A673 (cell line): ENCODE data around the gene LPP. TPM values are rescaled to one million over a fixed set of nuclear protein-coding genes. Genes with fewer than 3 reads are reported as not detected.

Experiments
- BruUV-seq: library from RNA; stranded (reverse); fragments of 400-500 nt; replicated peaks from 2 replicates; lab custom pipeline; 2021; lab: Mats Ljungman, UMichigan
- CTCF ChIA-PET: fragments of 300-600 bp; sonication (Branson Sonifier 250); formaldehyde crosslinking; loops from one replicate; lab custom pipeline; 2022; ENCODE audit warnings: antibody characterized with exemption; lab: Charles Lee
- POLR2A ChIA-PET: fragments of 300-600 bp; sonication (Branson Sonifier 250); formaldehyde crosslinking; loops from one replicate; lab custom pipeline; 2022; ENCODE audit warnings: antibody characterized with exemption; ENCODE audit not compliant: low non-redundant PET; lab: Charles Lee
- DNase-seq: peaks from one replicate; pipeline ENCODE4 v3.0.0-alpha.2; 2015; ENCODE audit warnings: low spot score
- H3K27ac ChIP-seq: fragments of 200-600 bp; sonication (generic); 2 replicates; pipeline ENCODE4 v1.5.1; 2016; ENCODE audit warnings: mixed run types, low read depth, mild to moderate bottlenecking, mixed read lengths, antibody characterized with exemption, low read length; ENCODE audit not compliant: poor library complexity, severe bottlenecking
- H3K27me3 ChIP-seq: fragments of 200-600 bp; sonication (generic); replicated peaks from 2 replicates; pipeline ENCODE4 v1.6.1; 2017; ENCODE audit warnings: mixed run types, low read depth, mild to moderate bottlenecking, mixed read lengths, antibody characterized with exemption, low read length; ENCODE audit not compliant: insufficient read depth, poor library complexity
- H3K36me3 ChIP-seq: fragments of 200-600 bp; sonication (generic); 2 replicates; pipeline ENCODE4 v1.6.1; 2016; ENCODE audit warnings: mixed run types, mild to moderate bottlenecking, mixed read lengths, antibody characterized with exemption, low read length; ENCODE audit not compliant: insufficient read depth, poor library complexity, severe bottlenecking
- H3K4me1 ChIP-seq: fragments of 200-600 bp; sonication (generic); 2 replicates; pipeline ENCODE4 v1.6.1; 2017; ENCODE audit warnings: mixed run types, mild to moderate bottlenecking, mixed read lengths, antibody characterized with exemption, low read length; ENCODE audit not compliant: insufficient read depth, poor library complexity, severe bottlenecking
- H3K4me3 ChIP-seq: fragments of 200-600 bp; sonication (generic); 2 replicates; pipeline ENCODE4 v1.5.1; 2016; ENCODE audit warnings: low read depth, mixed run types, mild to moderate bottlenecking, mixed read lengths, low read length; ENCODE audit not compliant: poor library complexity, severe bottlenecking
- H3K9me3 ChIP-seq: fragments of 200-600 bp; sonication (generic); 2 replicates; pipeline ENCODE4 v1.6.1; 2016; ENCODE audit warnings: mixed run types, low read depth, mild to moderate bottlenecking, mixed read lengths, antibody characterized with exemption, low read length; ENCODE audit not compliant: poor library complexity, severe bottlenecking
- CTCF ChIP-seq: fragments of 300-800, 200-600 bp; sonication (generic); conservative IDR thresholded peaks from 2 replicates; pipeline ENCODE4 v1.5.1; 2017; ENCODE audit warnings: low read depth, mild to moderate bottlenecking, antibody characterized with exemption, low read length, moderate library complexity, mixed read lengths
- EZH2 ChIP-seq: fragments of 200-600 bp; sonication (generic); IDR thresholded peaks from 2 replicates; pipeline ENCODE4 v1.6.1; 2017; ENCODE audit warnings: borderline replicate concordance, low read depth, mild to moderate bottlenecking, mixed read lengths, antibody characterized with exemption, low read length; ENCODE audit not compliant: poor library complexity, severe bottlenecking
- intact Hi-C: fragments of 100-400 bp; cut with micrococcal nuclease; formaldehyde crosslinking; loops from one replicate; pipeline ENCODE4 v1.10.0; 2022; ENCODE audit not compliant: unreplicated experiment
- total RNA-seq: library from RNA; stranded (reverse); gene quantifications from 2 replicates; pipeline ENCODE4 v1.2.3, GENCODE V29; 2021

Gene LPP
- total RNA-seq, 1 experiment from 2014 or later, result 39.7 TPM

DNA sequence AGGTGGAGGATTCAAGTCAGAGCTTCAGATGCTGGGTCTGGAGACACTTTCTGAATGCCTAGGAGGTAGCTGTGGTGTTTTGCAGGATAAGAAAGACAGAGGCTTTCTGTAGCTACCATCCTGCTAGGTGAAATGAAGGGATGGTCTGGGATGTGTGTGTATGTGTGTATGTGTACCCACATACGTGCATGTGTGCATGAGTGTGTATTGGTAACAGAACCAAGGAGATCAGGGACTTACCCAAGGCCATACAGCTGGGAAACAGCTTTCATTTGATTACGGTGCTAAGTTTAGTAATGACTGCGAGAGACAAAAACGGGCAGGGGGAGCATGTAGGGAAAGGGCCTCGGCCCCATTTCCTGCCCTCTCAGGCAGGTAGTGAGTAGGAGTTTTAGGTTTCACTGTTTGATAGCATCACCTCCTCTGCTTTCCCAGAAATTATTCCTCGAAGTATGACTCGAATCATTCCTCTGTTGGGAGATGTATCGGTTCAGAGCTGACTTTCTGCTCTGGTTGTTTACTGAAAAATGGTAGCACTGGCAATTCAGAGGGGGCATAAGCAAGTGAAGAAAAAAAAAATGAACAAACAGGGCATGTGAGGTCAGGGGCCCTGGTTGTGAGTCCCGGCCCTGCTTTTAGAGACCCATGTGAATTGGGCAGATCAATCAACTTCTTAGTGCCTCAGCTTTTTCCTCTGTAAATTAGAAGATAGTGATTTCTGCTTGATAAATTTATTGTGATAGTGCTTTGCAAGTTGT is 130.7 kb downstream of the LPP start:
- no TSS peak for BruUV-seq
- Histone ChIP-seq H3K4me3 (no peak overlapping the region), H3K4me1 (peaks cover 13% of the 10 kb centered on the region), H3K27ac (no peak overlapping the region), H3K36me3 (no peaks in the 10 kb centered on the region), H3K9me3 (no peaks in the 10 kb centered on the region), H3K27me3 (no peaks in the 10 kb centered on the region)
- ChIA-PET POLR2A (no interaction called here), CTCF (no interaction called here)
- intact Hi-C loops, result no loop called here
- no peak for DNase-seq
- no peak for TF ChIP-seq CTCF
- no peak for TF ChIP-seq EZH2

DNA sequence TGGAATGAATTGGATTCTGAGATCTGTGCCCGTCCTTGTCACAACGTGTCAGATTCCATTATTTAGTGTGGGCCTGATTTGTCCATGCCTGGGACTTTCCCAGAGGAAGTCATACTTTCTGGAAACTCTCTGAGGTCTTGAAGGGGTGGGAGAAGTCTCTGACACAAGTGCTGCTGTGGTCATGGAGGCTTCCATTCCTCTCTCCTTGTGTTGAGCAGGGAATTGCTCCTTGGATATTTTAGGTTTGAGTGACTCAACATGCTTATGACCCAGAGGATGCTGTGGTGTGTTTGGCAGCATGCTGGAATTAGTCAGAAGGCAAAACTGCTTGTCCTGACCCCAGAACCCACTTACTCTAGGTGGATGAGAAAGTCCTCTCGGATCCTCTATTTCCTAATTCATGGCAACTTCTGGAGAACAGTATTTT is 132.1 kb downstream of the LPP start:
- no peaks in the 10 kb centered on the region for H3K9me3 ChIP-seq
- TF ChIP-seq EZH2 (no peak), CTCF (no peak)
- H3K36me3 ChIP-seq, result no peaks in the 10 kb centered on the region
- no peaks in the 10 kb centered on the region for H3K27me3 ChIP-seq
- intact Hi-C loops, result no loop called here
- no peak for DNase-seq
- BruUV-seq, result no TSS peak
- CTCF ChIA-PET, result no interaction called here
- H3K27ac ChIP-seq, result no peak overlapping the region
- H3K4me1 ChIP-seq, result peaks cover 13% of the 10 kb centered on the region
- POLR2A ChIA-PET, result no interaction called here
- no peak overlapping the region for H3K4me3 ChIP-seq

- H3K27ac ChIP-seq, result no peak overlapping the region
- no peak for DNase-seq
- CTCF ChIA-PET, result no interaction called here
- intact Hi-C loops, result no loop called here
- no peak overlapping the region for H3K4me3 ChIP-seq
- H3K9me3 ChIP-seq, result no peaks in the 10 kb centered on the region
- no peaks in the 10 kb centered on the region for H3K36me3 ChIP-seq
- no peak for TF ChIP-seq CTCF
- no peak for TF ChIP-seq EZH2
- POLR2A ChIA-PET, result no interaction called here
- H3K27me3 ChIP-seq, result no peaks in the 10 kb centered on the region
- no TSS peak for BruUV-seq
- H3K4me1 ChIP-seq, result peaks cover 13% of the 10 kb centered on the region
These were observed 133.4 kb downstream of the LPP start for GRCh38 chr3:188287339-188287738.
